ENCODE data around the gene PRDM1. TPM values are rescaled to one million over a fixed set of nuclear protein-coding genes. Genes with fewer than 3 reads are reported as not detected.

The PRDM1 gene
- total RNA-seq, 1 donor from 2014 or later, result 0.85 TPM

DNA sequence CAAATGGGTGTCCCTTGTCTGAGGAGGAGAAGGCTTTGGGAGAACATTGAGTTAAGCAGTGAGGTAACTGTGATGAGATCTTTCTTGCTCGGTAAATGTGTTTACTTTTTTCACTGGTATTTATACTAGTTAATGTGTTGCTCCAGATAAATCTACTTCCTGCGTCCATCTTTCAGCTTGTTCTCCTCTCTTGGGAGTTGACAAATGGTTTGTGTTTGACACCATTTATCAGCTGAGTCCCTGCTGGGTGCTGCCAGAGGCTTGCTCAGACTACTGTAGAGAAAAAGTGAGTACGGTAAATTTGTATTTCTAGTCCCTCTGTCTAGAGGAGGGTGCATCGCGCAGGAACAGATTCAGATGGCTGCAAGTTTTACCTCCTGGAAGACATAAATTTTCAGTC, 8.3 kb upstream of the PRDM1 start:
- no peak for TF ChIP-seq CTCF (IDR thresholded peaks at IDR 0.05; ENCODE audit: borderline replicate concordance)
- Histone ChIP-seq H3K36me3 (no peaks in the 10 kb centered on the region), H3K27me3 (ENCODE audit: low read depth) (peaks cover 86% of the 10 kb centered on the region), H3K4me1 (no peaks in the 10 kb centered on the region), H3K27ac (replicated peaks) (no peak overlapping the region), H3K9me3 (replicated peaks) (no peaks in the 10 kb centered on the region), H3K4me3 (no peak overlapping the region)
- intact Hi-C loops (cut with micrococcal nuclease), result no loop called here
- DNase-seq, result no peak

DNA sequence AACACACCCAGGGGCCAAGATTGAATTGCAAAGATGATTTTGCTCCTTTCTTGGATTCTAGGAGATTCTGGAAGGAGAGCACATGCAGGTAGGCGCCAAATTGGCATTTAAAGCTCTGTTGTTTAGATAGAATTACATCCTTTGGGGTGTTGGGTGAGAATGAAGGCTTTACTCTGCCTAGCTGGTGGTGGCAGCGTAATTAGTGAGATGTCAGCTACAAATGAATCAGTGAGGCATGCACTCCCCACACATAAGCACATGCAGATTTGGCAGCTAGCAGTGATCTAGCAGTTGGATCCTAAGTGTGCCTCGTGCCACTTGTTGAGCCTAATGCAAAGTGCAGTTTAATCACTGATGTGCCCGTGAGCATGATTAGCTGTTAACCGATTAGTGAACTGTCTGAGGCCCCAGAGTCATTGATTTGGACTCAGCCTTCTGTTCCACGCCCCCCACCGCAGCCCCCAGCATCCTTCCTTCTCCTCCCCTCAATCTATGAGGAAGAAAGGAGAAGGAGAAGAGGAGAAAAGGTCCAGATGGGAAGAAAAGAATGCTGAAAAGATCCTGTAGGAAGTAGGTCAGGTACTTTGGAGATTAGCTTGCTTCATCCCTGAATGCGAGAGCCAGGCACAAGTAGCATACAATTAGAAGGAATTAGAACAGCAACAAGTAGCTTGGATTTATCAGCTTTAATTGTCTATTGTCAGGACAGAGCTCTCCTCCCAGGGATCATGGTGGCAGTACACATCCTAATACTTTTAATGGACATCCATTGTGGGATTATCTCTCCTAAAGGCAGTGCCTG, 6.0 kb upstream of the PRDM1 start:
- H3K27ac ChIP-seq (replicated peaks), result no peak overlapping the region
- H3K4me3 ChIP-seq, result no peak overlapping the region
- H3K4me1 ChIP-seq, result peaks cover 11% of the 10 kb centered on the region
- H3K9me3 ChIP-seq (replicated peaks), result no peaks in the 10 kb centered on the region
- intact Hi-C loops (cut with micrococcal nuclease), result no loop called here
- TF ChIP-seq CTCF (IDR thresholded peaks at IDR 0.05; ENCODE audit: borderline replicate concordance), result no peak
- no peak for DNase-seq
- H3K27me3 ChIP-seq (ENCODE audit: low read depth), result peaks cover 88% of the 10 kb centered on the region
- H3K36me3 ChIP-seq, result no peaks in the 10 kb centered on the region

- no peak for TF ChIP-seq CTCF (IDR thresholded peaks at IDR 0.05; ENCODE audit: borderline replicate concordance)
- no peak for DNase-seq
- Histone ChIP-seq H3K9me3 (replicated peaks) (no peaks in the 10 kb centered on the region), H3K27me3 (ENCODE audit: low read depth) (peaks cover 89% of the 10 kb centered on the region), H3K4me3 (no peak overlapping the region), H3K27ac (replicated peaks) (no peak overlapping the region), H3K4me1 (peaks cover 11% of the 10 kb centered on the region), H3K36me3 (no peaks in the 10 kb centered on the region)
- intact Hi-C loops (cut with micrococcal nuclease), result no loop called here
Observed at GRCh38 chr6:106080763-106081095, 5.4 kb upstream of the PRDM1 start.

DNA sequence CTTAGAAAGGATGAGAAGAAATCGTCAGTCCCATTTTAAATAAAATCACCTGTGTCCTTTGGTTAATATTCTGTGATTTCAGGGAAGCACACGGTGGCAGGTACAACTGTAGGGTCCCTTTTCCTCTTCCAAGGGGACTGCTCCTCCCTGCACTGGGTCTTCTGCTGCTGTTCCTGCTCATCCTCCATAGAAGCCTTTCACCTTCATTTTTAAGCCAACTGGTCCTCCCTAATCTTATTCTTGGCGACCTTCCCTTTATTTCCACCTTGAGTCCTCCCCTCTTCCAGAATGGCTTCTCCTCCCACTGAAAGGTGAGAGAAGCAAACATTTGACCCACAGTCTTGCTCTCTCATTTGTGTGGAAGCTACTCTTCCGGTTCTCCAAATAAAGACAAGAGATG, 4.4 kb upstream of the PRDM1 start:
- no peaks in the 10 kb centered on the region for H3K9me3 ChIP-seq (replicated peaks)
- TF ChIP-seq CTCF (IDR thresholded peaks at IDR 0.05; ENCODE audit: borderline replicate concordance), result no peak
- no peak for DNase-seq
- no peak overlapping the region for H3K27ac ChIP-seq (replicated peaks)
- peaks cover 21% of the 10 kb centered on the region for H3K4me1 ChIP-seq
- H3K27me3 ChIP-seq (ENCODE audit: low read depth), result peaks cover 93% of the 10 kb centered on the region
- no peak overlapping the region for H3K4me3 ChIP-seq
- intact Hi-C loops (cut with micrococcal nuclease), result no loop called here
- H3K36me3 ChIP-seq, result no peaks in the 10 kb centered on the region

DNA sequence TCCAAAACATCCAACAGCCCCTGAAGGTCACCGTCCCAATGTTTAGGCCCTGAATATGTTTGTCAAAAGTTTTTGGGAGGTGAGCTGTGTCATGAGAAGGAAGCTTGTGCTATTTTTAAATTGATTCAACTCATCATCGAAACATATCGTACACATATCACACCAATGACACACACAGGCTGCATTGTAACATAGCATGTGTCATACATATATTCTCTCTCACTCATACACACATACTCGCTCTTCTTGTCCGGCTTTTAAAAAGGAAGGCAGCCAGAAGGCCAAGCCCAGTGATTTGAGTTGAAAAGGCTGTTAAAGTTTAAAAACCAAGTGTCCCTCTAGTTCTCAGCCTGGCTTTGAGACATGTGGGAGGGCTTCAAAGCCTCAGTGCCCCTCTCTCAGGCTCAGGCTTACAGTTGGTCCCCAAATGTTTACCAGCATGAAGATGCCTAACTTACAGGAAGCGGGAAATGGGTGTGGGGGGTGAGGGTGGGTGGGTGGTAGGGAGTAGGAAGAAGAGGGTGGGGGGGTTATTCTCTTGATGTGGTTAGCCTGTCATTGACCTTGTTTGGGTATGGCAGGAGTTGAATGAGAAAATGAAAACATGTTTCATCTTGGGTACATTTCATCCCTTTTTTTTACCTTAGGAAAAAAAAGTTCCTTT, 3.3 kb upstream of the PRDM1 start:
- no peaks in the 10 kb centered on the region for H3K36me3 ChIP-seq
- no peak for DNase-seq
- peaks cover 33% of the 10 kb centered on the region for H3K4me1 ChIP-seq
- no peak overlapping the region for H3K4me3 ChIP-seq
- intact Hi-C loops (cut with micrococcal nuclease), result no loop called here
- H3K9me3 ChIP-seq (replicated peaks), result no peaks in the 10 kb centered on the region
- TF ChIP-seq CTCF (IDR thresholded peaks at IDR 0.05; ENCODE audit: borderline replicate concordance), result no peak
- H3K27me3 ChIP-seq (ENCODE audit: low read depth), result peaks cover 96% of the 10 kb centered on the region
- no peak overlapping the region for H3K27ac ChIP-seq (replicated peaks)
